ENCODE data around the gene SCN2A. TPM values are rescaled to one million over a fixed set of nuclear protein-coding genes. Genes with fewer than 3 reads are reported as not detected.

The SCN2A gene
- total RNA-seq, 2 experiments from 2014 or later: not detected

- no peak overlapping the region for H3K4me3 ChIP-seq (ENCODE audit: low read length)
- TF ChIP-seq, protein P1, sequence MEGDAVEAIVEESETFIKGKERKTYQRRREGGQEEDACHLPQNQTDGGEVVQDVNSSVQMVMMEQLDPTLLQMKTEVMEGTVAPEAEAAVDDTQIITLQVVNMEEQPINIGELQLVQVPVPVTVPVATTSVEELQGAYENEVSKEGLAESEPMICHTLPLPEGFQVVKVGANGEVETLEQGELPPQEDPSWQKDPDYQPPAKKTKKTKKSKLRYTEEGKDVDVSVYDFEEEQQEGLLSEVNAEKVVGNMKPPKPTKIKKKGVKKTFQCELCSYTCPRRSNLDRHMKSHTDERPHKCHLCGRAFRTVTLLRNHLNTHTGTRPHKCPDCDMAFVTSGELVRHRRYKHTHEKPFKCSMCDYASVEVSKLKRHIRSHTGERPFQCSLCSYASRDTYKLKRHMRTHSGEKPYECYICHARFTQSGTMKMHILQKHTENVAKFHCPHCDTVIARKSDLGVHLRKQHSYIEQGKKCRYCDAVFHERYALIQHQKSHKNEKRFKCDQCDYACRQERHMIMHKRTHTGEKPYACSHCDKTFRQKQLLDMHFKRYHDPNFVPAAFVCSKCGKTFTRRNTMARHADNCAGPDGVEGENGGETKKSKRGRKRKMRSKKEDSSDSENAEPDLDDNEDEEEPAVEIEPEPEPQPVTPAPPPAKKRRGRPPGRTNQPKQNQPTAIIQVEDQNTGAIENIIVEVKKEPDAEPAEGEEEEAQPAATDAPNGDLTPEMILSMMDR (IDR thresholded peaks at IDR 0.05): no peak
- H3K27ac ChIP-seq (ENCODE audit: low read depth in 1 of 2, low read length in 2 of 2): no peak overlapping the region
- no peaks in the 10 kb centered on the region for H3K4me1 Mint-ChIP-seq (ENCODE audit: low read depth)
- DNase-seq (no peak), ATAC-seq (ENCODE audit: poor library complexity) (no peak)
- H3K36me3 Mint-ChIP-seq (ENCODE audit: low read depth): no peaks in the 10 kb centered on the region
- H3K9me3 ChIP-seq (ENCODE audit: control insufficient read depth in 1 of 2, insufficient read depth in 1 of 2, low read length in 2 of 2): no peaks in the 10 kb centered on the region
- POLR2A ChIA-PET: no interaction called here
- no peaks in the 10 kb centered on the region for H3K9me3 Mint-ChIP-seq
- intact Hi-C loops (cut with DNase I, micrococcal nuclease): no loop called here
- no peaks in the 10 kb centered on the region for H3K36me3 ChIP-seq (ENCODE audit: insufficient read depth, low read length)
- H3K4me3 Mint-ChIP-seq: no peak overlapping the region
- CTCF ChIA-PET: no interaction called here
- no peaks in the 10 kb centered on the region for H3K27me3 ChIP-seq (ENCODE audit: control insufficient read depth in 1 of 2, insufficient read depth in 2 of 2, low read length in 2 of 2)
- no peak overlapping the region for H3K27ac Mint-ChIP-seq
- no peaks in the 10 kb centered on the region for H3K27me3 Mint-ChIP-seq
- no peaks in the 10 kb centered on the region for H3K4me1 ChIP-seq (ENCODE audit: insufficient read depth, low read length)
Measured at GRCh38 chr2:165369131-165369897, 130.1 kb downstream of the SCN2A start.

DNA sequence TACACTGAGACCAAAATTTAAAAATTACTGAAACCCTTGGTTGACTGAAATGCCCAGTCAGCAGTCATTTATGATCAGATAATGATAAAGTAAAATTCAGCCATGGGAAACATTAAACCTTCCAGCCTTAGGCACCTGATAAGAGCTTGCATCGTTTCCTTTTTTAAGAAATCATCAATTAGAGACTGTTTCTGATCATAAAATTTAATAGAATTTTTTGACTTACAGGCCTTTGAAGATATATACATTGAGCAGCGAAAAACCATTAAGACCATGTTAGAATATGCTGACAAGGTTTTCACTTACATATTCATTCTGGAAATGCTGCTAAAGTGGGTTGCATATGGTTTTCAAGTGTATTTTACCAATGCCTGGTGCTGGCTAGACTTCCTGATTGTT is 130.7 kb downstream of the SCN2A start:
- Mint-ChIP-seq H3K4me1 (ENCODE audit: low read depth) (no peaks in the 10 kb centered on the region), H3K27ac (no peak overlapping the region), H3K9me3 (no peaks in the 10 kb centered on the region), H3K4me3 (no peak overlapping the region), H3K27me3 (no peaks in the 10 kb centered on the region), H3K36me3 (ENCODE audit: low read depth) (no peaks in the 10 kb centered on the region)
- H3K27ac ChIP-seq (ENCODE audit: low read depth in 1 of 2, low read length in 2 of 2): no peak overlapping the region
- DNase-seq: no peak
- no peaks in the 10 kb centered on the region for H3K27me3 ChIP-seq (ENCODE audit: control insufficient read depth in 1 of 2, insufficient read depth in 2 of 2, low read length in 2 of 2)
- no peaks in the 10 kb centered on the region for H3K9me3 ChIP-seq (ENCODE audit: control insufficient read depth in 1 of 2, insufficient read depth in 1 of 2, low read length in 2 of 2)
- CTCF ChIA-PET: no interaction called here
- no peak overlapping the region for H3K4me3 ChIP-seq (ENCODE audit: low read length)
- H3K36me3 ChIP-seq (ENCODE audit: insufficient read depth, low read length): no peaks in the 10 kb centered on the region
- POLR2A ChIA-PET: no interaction called here
- H3K4me1 ChIP-seq (ENCODE audit: insufficient read depth, low read length): no peaks in the 10 kb centered on the region
- no peak for ATAC-seq (ENCODE audit: poor library complexity)
- TF ChIP-seq, protein P1 (IDR thresholded peaks at IDR 0.05): no peak
- intact Hi-C loops (cut with DNase I, micrococcal nuclease): no loop called here

DNA sequence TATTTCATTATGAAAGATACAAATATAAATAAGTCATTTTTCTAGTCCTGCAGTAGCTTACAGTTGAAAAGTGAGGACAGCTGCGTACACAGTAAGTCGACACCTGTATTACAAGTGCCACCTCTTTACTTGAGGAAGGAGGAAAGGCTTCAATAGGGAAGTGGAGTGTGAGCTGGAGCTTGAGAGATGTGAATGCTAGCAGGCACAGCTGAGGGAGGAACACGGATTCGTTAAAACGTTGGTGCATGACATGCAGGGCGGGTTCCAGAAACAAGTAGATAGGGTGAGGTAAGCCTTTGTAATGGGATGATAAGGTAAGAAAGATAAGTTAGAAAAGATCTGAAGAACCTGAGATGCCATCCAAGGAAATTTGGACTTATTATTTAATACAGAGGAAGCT is 132.1 kb downstream of the SCN2A start:
- CTCF ChIA-PET: no interaction called here

More for the DNA sequence above, 132.1 kb downstream of the SCN2A start:
- Histone ChIP-seq H3K9me3 (ENCODE audit: control insufficient read depth in 1 of 2, insufficient read depth in 1 of 2, low read length in 2 of 2) (no peaks in the 10 kb centered on the region), H3K27ac (ENCODE audit: low read depth in 1 of 2, low read length in 2 of 2) (no peak overlapping the region), H3K36me3 (ENCODE audit: insufficient read depth, low read length) (no peaks in the 10 kb centered on the region), H3K4me3 (ENCODE audit: low read length) (no peak overlapping the region), H3K4me1 (ENCODE audit: insufficient read depth, low read length) (no peaks in the 10 kb centered on the region), H3K27me3 (ENCODE audit: control insufficient read depth in 1 of 2, insufficient read depth in 2 of 2, low read length in 2 of 2) (no peaks in the 10 kb centered on the region)
- DNase-seq (no peak), ATAC-seq (ENCODE audit: poor library complexity) (no peak)
- intact Hi-C loops (cut with DNase I, micrococcal nuclease): no loop called here
- H3K9me3 Mint-ChIP-seq: no peaks in the 10 kb centered on the region
- TF ChIP-seq, protein P1 (IDR thresholded peaks at IDR 0.05): no peak
- no peaks in the 10 kb centered on the region for H3K27me3 Mint-ChIP-seq
- no peak overlapping the region for H3K4me3 Mint-ChIP-seq
- POLR2A ChIA-PET: no interaction called here
- no peaks in the 10 kb centered on the region for H3K36me3 Mint-ChIP-seq (ENCODE audit: low read depth)
- no peak overlapping the region for H3K27ac Mint-ChIP-seq
- H3K4me1 Mint-ChIP-seq (ENCODE audit: low read depth): no peaks in the 10 kb centered on the region

Data from CD4-positive, alpha-beta T cell (primary cell).